NCI-H82 treated with DMSO at 0.1 percent for 48 hours (cell line): ENCODE results near the gene SBF2.

ENCODE experiments used
- DNase-seq: peaks from one replicate; lab custom pipeline; 2025; ENCODE audit not compliant: unreplicated experiment; lab: John Stamatoyannopoulos, UW

Gene SBF2

DNA sequence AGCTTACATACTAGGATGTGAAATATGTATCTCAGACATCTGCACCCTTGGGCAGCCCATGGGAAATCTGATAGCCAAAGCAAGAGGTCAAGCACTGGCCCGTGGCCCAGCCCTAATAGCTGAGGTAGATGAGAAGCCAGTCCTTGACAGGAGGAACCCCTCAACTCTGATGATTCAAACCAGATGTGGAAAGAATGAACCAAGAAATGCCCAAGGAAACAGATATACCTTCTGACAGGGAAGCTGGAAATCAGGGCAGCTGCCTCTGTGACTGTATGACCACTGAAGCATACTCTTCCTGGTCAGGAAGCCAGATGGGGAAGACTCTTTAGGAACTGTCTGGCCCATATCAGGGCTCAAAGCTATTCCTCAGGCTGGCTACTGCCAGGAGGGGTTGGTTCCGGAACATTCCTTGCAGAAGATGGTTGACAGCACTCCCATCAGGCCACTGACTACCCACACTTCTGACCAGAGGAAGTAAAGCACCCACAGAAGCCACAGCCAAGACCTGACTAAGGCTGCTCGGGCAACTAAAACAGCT, 506.0 kb downstream of the SBF2 start:
- DNase-seq, result no peak

GRCh38 chr11:9787260-9787659, 506.8 kb downstream of the SBF2 start:
- no peak for DNase-seq

DNA sequence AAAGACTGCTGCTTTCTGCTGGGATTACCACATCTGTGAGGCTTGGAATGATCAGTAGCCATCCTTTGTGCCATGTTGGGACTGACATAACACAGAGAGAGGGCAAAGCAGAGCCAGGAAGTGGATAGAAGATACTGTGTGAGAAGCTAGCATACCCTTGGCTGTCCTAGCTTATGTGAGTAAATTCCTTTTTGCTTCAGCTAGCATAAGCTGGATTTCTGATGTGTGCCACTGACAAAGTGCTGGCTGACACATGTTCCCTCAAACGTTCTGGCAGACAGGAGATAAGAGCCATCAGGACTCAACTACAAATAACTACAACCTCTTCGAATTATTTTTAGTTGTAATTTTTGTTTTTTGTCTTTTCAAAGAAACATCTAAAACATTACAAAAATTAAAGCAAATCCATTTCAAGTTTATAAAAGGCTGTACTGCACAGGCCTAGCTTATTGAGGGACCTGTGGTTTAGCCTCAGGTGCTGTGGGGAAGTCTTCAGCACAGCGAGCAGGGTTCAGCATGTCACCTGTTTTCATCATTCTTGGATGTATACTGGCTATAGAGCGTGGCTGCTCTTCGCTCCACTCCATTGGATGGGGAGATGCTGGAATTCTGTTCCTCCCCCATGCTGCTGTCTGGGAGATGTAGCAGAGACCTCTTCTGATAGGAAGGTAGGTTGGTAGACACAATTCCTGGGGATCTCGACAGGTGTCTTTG, 509.3 kb downstream of the SBF2 start:
- no peak for DNase-seq

DNA sequence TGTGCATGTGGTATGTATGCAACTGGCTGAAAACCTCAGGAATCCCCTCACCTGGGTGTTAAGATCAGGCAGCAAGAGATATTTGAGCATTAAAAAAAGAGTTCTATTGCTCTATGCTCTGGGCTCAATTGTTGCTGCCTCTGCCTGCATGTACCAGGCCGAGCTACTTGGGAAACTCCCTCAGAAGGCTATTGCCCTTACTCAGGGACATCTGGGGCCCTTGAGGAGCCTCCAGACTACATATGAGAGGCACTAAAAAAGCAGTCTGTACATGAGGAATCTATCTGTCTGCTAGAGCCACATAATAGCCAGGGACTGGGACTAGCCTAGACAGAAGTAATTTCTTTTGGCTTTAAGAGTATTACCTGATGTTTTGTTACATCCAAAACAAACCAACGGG, 510.0 kb downstream of the SBF2 start:
- no peak for DNase-seq

DNA sequence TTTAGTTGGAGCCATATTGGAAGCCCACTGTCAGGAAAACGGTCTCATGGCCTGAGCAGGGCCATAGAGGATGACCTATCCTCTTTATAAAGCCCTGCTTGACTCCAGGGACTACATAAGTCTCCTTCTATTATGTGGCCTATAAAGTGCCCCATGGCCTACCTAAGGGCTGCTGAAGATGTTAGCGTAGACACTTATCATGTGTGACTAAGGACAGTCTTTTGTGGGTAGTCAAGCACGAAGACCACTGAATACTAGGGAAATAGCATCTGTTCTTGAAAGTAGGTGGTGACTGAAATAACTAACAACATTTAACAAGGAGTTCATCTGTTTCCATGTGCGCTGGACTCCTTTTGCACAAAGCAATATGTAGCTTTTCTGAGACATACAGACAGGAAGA, 513.1 kb downstream of the SBF2 start:
- no peak for DNase-seq

DNA sequence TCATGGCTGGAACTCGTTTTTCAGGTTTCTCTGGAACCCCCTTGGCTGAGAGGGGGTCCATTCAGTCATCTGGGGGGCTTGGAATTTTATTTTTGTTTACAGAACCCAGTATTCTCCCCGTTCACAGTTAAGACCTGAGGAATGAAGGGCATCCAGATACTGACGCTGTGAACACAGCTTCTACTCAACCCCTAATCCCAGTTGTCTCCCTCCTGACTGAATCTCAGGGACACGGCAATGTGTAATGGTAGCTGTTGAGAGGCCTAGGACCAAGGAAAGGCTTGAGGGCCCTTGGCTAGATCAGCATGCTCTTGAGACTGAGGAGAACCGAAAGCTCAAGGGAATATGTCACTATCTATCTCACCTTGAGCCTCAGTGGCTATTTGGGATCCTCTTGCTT, 516.5 kb downstream of the SBF2 start:
- DNase-seq, result no peak

DNA sequence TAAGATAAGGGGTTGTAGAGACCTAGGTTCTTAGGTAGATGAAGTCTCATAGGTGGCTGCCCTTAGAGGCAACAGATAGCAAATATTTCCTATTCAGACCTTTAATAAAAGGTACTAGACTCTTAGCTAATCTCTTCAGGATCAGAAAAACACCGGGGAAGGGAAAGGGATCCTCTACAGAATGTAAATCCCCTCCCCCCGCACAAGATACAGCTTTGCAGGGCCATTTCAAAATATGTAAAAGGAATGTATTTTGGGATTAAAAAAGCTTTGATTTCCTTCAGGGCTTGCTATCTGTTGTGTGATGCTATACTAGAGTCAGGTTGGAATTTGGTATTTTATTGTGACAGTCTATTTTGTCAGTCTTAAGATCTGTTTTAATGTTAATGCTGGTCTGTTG, 517.0 kb downstream of the SBF2 start:
- DNase-seq, result no peak

DNA sequence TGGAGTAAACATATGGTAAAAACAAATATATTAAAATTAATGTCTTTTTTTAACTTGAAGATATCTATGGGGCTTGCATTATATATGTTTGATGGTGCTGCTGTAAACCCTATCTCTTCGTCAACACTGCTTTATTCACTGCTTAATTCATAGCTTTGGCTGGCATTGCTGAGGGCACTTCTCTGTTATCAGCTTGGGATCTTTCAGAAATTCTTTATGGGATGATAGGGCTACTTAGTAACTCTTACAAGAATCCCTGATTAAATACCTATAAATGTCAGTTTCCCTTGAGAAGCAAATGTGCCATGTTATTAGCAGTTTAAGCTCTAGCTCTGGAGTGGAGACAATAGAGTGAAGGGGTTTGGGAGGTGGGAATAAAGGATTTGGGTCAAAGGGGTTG, 517.8 kb downstream of the SBF2 start:
- no peak for DNase-seq

GRCh38 chr11:9775398-9775779, 518.6 kb downstream of the SBF2 start:
- no peak for DNase-seq

- no peak for DNase-seq
These were observed 519.2 kb downstream of the SBF2 start for GRCh38 chr11:9774591-9775397.

DNA sequence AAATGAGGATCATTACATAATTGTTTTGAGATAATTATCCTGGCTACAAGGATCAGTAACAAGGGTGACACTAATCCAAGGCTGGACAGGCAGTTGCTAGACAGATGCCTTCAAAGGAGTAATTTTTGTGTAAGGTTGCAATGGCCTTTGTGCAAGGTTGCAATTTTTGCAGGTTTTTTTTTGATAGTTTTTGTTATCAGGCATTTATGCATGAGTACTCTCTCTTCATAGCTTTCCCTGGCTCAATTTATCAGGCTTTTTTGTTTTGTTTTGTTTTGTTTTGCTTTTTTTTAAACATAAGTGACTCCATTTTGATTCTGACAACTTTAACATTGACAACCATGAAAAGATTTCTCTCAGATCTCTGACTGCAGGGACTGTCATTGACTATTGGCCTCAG, 519.9 kb downstream of the SBF2 start:
- no peak for DNase-seq

GRCh38 chr11:9773524-9773923, 520.5 kb downstream of the SBF2 start:
- no peak for DNase-seq

DNA sequence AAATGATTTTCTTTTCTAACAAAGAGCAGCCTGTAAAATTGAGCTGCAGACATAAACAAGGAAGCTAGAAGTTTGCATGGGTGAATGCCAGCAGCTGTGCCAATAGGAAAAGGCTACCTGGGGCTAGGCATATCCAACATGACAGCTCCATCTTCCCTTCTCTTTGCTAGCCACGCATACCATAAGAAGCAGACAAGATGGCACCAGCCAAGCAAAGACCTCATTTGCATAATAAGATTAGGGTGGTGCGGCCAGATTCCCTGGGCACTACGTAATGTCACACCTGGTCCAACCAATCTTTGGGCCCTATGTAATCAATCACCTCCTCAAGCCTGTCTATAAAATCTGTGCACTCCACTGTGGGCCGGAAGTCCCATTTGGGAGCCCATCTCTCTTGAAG, 521.8 kb downstream of the SBF2 start:
- peak; percentile 25 for DNase-seq

DNA sequence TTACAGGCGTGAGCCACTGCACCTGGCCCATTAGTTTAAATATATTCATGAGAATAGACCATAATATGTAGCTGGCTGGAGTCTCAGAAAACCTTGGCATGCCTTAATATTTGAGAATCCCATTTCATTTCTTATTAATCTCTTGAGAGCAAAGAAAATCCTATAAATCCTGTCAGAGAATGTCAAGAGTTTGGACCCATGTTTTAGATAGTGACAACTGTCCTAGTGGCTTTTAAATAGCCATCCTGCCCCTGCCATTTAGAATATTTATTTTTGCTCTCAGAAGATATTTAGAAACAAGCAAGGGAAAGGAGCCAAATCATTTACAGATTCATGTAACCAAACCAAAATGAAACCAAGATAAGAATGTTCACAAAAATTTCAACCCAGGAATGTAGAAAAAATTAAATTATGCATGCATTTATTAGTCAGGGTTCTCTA, 522.9 kb downstream of the SBF2 start:
- DNase-seq, result no peak

- DNase-seq, result no peak
These were observed 524.4 kb downstream of the SBF2 start for GRCh38 chr11:9769621-9770020.

- no peak for DNase-seq
These were observed 528.5 kb downstream of the SBF2 start for GRCh38 chr11:9765320-9766101.

DNA sequence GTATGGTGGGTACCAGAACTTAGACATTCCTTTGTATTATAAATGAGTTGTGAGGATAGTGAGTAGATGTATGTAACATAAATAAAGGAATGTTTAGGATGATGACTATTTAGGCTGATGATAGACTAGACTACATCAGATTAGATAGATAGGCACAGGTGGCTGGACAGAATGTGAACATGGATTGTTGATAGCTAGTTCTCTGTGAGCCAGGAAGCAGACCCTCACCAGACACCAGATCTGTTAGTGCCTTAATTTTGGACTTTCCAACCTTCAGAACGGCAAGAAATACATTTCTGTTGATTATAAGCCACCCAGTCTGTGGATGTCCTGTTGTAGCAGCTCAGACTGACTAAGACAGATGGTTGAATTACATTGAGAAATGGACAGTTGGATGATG, 530.7 kb downstream of the SBF2 start:
- DNase-seq, result no peak

- no peak for DNase-seq
These were observed 531.5 kb downstream of the SBF2 start for GRCh38 chr11:9762531-9762930.

GRCh38 chr11:9761441-9761945, 532.5 kb downstream of the SBF2 start:
- no peak for DNase-seq

GRCh38 chr11:9760193-9760575, 533.8 kb downstream of the SBF2 start:
- no peak for DNase-seq

- DNase-seq, result no peak
These were observed 534.4 kb downstream of the SBF2 start for GRCh38 chr11:9759519-9760192.
